ENCODE results near the gene ITIH2.
"Not testable (repeated sequence)": the region's sequence is repeated elsewhere in the genome, so short reads cannot be mapped to it uniquely, and the experiment has no call there.

Gene ITIH2, protein sequence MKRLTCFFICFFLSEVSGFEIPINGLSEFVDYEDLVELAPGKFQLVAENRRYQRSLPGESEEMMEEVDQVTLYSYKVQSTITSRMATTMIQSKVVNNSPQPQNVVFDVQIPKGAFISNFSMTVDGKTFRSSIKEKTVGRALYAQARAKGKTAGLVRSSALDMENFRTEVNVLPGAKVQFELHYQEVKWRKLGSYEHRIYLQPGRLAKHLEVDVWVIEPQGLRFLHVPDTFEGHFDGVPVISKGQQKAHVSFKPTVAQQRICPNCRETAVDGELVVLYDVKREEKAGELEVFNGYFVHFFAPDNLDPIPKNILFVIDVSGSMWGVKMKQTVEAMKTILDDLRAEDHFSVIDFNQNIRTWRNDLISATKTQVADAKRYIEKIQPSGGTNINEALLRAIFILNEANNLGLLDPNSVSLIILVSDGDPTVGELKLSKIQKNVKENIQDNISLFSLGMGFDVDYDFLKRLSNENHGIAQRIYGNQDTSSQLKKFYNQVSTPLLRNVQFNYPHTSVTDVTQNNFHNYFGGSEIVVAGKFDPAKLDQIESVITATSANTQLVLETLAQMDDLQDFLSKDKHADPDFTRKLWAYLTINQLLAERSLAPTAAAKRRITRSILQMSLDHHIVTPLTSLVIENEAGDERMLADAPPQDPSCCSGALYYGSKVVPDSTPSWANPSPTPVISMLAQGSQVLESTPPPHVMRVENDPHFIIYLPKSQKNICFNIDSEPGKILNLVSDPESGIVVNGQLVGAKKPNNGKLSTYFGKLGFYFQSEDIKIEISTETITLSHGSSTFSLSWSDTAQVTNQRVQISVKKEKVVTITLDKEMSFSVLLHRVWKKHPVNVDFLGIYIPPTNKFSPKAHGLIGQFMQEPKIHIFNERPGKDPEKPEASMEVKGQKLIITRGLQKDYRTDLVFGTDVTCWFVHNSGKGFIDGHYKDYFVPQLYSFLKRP

DNA sequence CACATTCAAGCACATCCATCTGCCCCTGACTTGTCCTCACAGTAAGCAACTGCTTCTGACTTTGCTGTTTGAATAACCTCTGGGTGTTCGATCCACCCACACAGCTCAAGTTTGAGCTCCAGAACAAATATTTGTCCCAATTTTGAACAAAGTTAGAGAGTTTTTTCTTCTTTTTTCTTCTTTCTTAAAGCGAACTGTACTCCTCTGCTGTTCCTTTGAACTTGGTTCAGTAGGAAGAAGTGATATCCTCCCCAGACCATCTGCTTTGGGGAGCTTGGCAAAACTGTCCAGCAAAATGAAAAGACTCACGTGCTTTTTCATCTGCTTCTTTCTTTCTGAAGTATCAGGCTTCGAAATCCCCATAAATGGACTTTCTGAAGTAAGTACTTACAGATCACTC lies at the start of gene ITIH2:
Gene ITIH2 (plus strand): TSS at position 177 of the 400 bp plus-strand sequence. CDS start 119 bp downstream, at position 296.
- Histone ChIP-seq H3K9me3 (ENCODE audit: control insufficient read depth in 1 of 2, low read length in 2 of 2) (no peaks in the 10 kb centered on the region), H3K9ac (ENCODE audit: low read depth in 1 of 2, low read length in 2 of 2) (no peak within 1 kb of the TSS), H3K4me1 (ENCODE audit: control insufficient read depth in 1 of 2, insufficient read depth in 2 of 2, low read length in 2 of 2) (no peaks in the 10 kb centered on the region), H3K27me3 (ENCODE audit: control insufficient read depth in 1 of 2, insufficient read depth in 2 of 2, low read length in 2 of 2) (peaks cover 0 to 6% of the 10 kb centered on the region in 2 donors), H3K36me3 (ENCODE audit: control insufficient read depth in 1 of 2, insufficient read depth in 2 of 2, low read length in 2 of 2) (no peaks in the 10 kb centered on the region), H3K4me3 (ENCODE audit: low read depth in 1 of 2, low read length in 2 of 2) (no peak within 1 kb of the TSS), H3K27ac (ENCODE audit: low read depth, low read length) (no peak within 1 kb of the TSS)

GRCh38 chr10:7657079-7657478 lies 46.0 kb upstream of the ITIH2 start:
- not testable (repeated sequence) for H3K4me3 ChIP-seq (ENCODE audit: low read depth in 1 of 2, low read length in 2 of 2); H3K9me3 ChIP-seq (ENCODE audit: control insufficient read depth in 1 of 2, low read length in 2 of 2); H3K27ac ChIP-seq (ENCODE audit: low read depth, low read length); H3K36me3 ChIP-seq (ENCODE audit: control insufficient read depth in 1 of 2, insufficient read depth in 2 of 2, low read length in 2 of 2); H3K9ac ChIP-seq (ENCODE audit: low read depth in 1 of 2, low read length in 2 of 2); H3K27me3 ChIP-seq (ENCODE audit: control insufficient read depth in 1 of 2, insufficient read depth in 2 of 2, low read length in 2 of 2); H3K4me1 ChIP-seq (ENCODE audit: control insufficient read depth in 1 of 2, insufficient read depth in 2 of 2, low read length in 2 of 2)

- Histone ChIP-seq H3K27ac (ENCODE audit: low read depth, low read length) (no peak overlapping the region), H3K9ac (ENCODE audit: low read depth in 1 of 2, low read length in 2 of 2) (no peak overlapping the region), H3K4me1 (ENCODE audit: control insufficient read depth in 1 of 2, insufficient read depth in 2 of 2, low read length in 2 of 2) (no peaks in the 10 kb centered on the region), H3K9me3 (ENCODE audit: control insufficient read depth in 1 of 2, low read length in 2 of 2) (no peaks in the 10 kb centered on the region), H3K36me3 (ENCODE audit: control insufficient read depth in 1 of 2, insufficient read depth in 2 of 2, low read length in 2 of 2) (no peaks in the 10 kb centered on the region), H3K27me3 (ENCODE audit: control insufficient read depth in 1 of 2, insufficient read depth in 2 of 2, low read length in 2 of 2) (peaks cover 0 to 3% of the 10 kb centered on the region in 2 donors), H3K4me3 (ENCODE audit: low read depth in 1 of 2, low read length in 2 of 2) (no peak overlapping the region)
These were observed 45.6 kb upstream of the ITIH2 start for GRCh38 chr10:7657552-7657951.

DNA sequence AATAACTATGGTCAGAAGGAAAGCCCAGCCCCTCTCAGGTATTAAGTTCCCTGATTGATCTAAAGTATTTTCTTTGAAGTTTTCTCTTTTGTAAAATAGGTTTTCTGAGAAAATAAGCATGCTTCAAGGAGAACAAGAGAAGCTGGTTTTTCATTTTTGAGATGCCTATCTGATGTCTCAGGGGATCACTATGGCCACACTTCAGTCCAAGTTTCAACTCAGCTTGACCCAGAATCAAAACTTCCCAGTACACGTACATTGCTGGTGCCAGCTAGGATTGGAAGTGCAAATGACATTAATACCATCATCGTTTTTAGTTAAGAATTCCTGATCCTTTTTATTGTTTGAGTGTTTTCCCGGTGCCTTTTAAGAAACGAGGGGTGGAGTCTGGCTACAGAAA lies 43.6 kb upstream of the ITIH2 start:
- H3K9me3 ChIP-seq (ENCODE audit: control insufficient read depth in 1 of 2, low read length in 2 of 2), result no peaks in the 10 kb centered on the region
- no peak overlapping the region for H3K4me3 ChIP-seq (ENCODE audit: low read depth in 1 of 2, low read length in 2 of 2)
- H3K27me3 ChIP-seq (ENCODE audit: control insufficient read depth in 1 of 2, insufficient read depth in 2 of 2, low read length in 2 of 2), result peaks cover 3 to 4% of the 10 kb centered on the region in 2 donors
- no peak overlapping the region for H3K9ac ChIP-seq (ENCODE audit: low read depth in 1 of 2, low read length in 2 of 2)
- no peaks in the 10 kb centered on the region for H3K36me3 ChIP-seq (ENCODE audit: control insufficient read depth in 1 of 2, insufficient read depth in 2 of 2, low read length in 2 of 2)
- no peaks in the 10 kb centered on the region for H3K4me1 ChIP-seq (ENCODE audit: control insufficient read depth in 1 of 2, insufficient read depth in 2 of 2, low read length in 2 of 2)
- no peak overlapping the region for H3K27ac ChIP-seq (ENCODE audit: low read depth, low read length)

DNA sequence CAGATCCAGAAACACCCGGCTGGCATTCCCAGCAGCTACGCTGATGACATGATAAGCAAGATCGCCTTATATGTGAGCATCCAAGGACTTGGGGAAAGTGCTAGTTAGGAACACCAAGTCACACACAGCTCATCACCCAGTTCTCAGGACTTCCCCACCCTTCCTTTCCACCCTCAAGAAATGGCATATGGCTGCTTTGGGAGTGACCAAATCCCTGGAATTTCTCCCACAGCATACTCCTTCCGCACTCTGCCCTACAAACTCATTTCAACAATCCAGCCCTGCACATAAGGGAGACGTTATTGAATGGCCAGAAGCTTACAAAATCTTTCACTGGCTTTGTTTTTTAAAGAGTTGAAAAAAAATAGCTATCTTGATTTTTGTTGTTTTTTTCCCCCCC lies 40.6 kb upstream of the ITIH2 start:
- Histone ChIP-seq H3K9me3 (ENCODE audit: control insufficient read depth in 1 of 2, low read length in 2 of 2) (no peaks in the 10 kb centered on the region), H3K36me3 (ENCODE audit: control insufficient read depth in 1 of 2, insufficient read depth in 2 of 2, low read length in 2 of 2) (no peaks in the 10 kb centered on the region), H3K4me1 (ENCODE audit: control insufficient read depth in 1 of 2, insufficient read depth in 2 of 2, low read length in 2 of 2) (peaks cover 0 to 3% of the 10 kb centered on the region in 2 donors), H3K4me3 (ENCODE audit: low read depth in 1 of 2, low read length in 2 of 2) (no peak overlapping the region), H3K9ac (ENCODE audit: low read depth in 1 of 2, low read length in 2 of 2) (no peak overlapping the region), H3K27ac (ENCODE audit: low read depth, low read length) (no peak overlapping the region), H3K27me3 (ENCODE audit: control insufficient read depth in 1 of 2, insufficient read depth in 2 of 2, low read length in 2 of 2) (peaks cover 19 to 21% of the 10 kb centered on the region in 2 donors)

GRCh38 chr10:7664707-7665106 lies 38.4 kb upstream of the ITIH2 start:
- Histone ChIP-seq H3K4me3 (ENCODE audit: low read depth in 1 of 2, low read length in 2 of 2) (no peak overlapping the region), H3K4me1 (ENCODE audit: control insufficient read depth in 1 of 2, insufficient read depth in 2 of 2, low read length in 2 of 2) (peaks cover 0 to 3% of the 10 kb centered on the region in 2 donors), H3K9me3 (ENCODE audit: control insufficient read depth in 1 of 2, low read length in 2 of 2) (no peaks in the 10 kb centered on the region), H3K9ac (ENCODE audit: low read depth in 1 of 2, low read length in 2 of 2) (no peak overlapping the region), H3K27ac (ENCODE audit: low read depth, low read length) (no peak overlapping the region), H3K36me3 (ENCODE audit: control insufficient read depth in 1 of 2, insufficient read depth in 2 of 2, low read length in 2 of 2) (no peaks in the 10 kb centered on the region), H3K27me3 (ENCODE audit: control insufficient read depth in 1 of 2, insufficient read depth in 2 of 2, low read length in 2 of 2) (peaks cover 26 to 34% of the 10 kb centered on the region in 2 donors)

DNA sequence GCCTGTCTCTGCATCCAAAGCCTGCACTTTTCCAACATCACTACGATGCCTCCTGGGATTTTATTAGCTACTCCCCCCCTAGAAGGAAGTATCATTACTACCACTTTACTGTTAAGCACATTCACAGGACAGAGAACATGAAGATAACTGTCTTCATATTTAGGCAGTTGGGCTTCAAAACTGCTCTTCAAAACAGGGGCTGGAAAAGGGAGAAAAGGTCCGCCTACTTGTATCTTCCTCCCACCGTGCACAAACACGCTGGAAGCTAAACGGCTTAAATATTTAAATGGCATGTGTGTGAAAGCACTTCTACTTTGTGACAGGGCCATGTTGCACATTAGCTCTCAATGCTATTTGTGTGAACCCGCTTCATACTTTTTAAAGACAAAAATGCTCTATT lies 37.3 kb upstream of the ITIH2 start:
- Histone ChIP-seq H3K9ac (ENCODE audit: low read depth in 1 of 2, low read length in 2 of 2) (peak overlapping the region; percentile 18 to 23), H3K9me3 (ENCODE audit: control insufficient read depth in 1 of 2, low read length in 2 of 2) (no peaks in the 10 kb centered on the region)

GRCh38 chr10:7666253-7667023 lies 36.7 kb upstream of the ITIH2 start, which contains the start of gene ITIH5:
Gene ITIH5, minus strand, starts transcription at chr10:7666966. Its CDS starts 74 bp downstream, at chr10:7666892.
- Histone ChIP-seq H3K9me3 (ENCODE audit: control insufficient read depth in 1 of 2, low read length in 2 of 2) (no peaks in the 10 kb centered on the region), H3K4me3 (ENCODE audit: low read depth in 1 of 2, low read length in 2 of 2) (peak within 1 kb of the TSS; percentile 53 to 60), H3K4me1 (ENCODE audit: control insufficient read depth in 1 of 2, insufficient read depth in 2 of 2, low read length in 2 of 2) (peaks cover 0 to 3% of the 10 kb centered on the region in 2 donors), H3K27ac (ENCODE audit: low read depth, low read length) (no peak within 1 kb of the TSS), H3K36me3 (ENCODE audit: control insufficient read depth in 1 of 2, insufficient read depth in 2 of 2, low read length in 2 of 2) (no peaks in the 10 kb centered on the region), H3K9ac (ENCODE audit: low read depth in 1 of 2, low read length in 2 of 2) (peak within 1 kb of the TSS; percentile 18 to 23), H3K27me3 (ENCODE audit: control insufficient read depth in 1 of 2, insufficient read depth in 2 of 2, low read length in 2 of 2) (peaks cover 26 to 34% of the 10 kb centered on the region in 2 donors)

More for the DNA sequence above, 37.3 kb upstream of the ITIH2 start:
- no peak overlapping the region for H3K27ac ChIP-seq (ENCODE audit: low read depth, low read length)
- peaks cover 26 to 34% of the 10 kb centered on the region in 2 donors for H3K27me3 ChIP-seq (ENCODE audit: control insufficient read depth in 1 of 2, insufficient read depth in 2 of 2, low read length in 2 of 2)
- peaks cover 0 to 3% of the 10 kb centered on the region in 2 donors for H3K4me1 ChIP-seq (ENCODE audit: control insufficient read depth in 1 of 2, insufficient read depth in 2 of 2, low read length in 2 of 2)
- no peaks in the 10 kb centered on the region for H3K36me3 ChIP-seq (ENCODE audit: control insufficient read depth in 1 of 2, insufficient read depth in 2 of 2, low read length in 2 of 2)
- H3K4me3 ChIP-seq (ENCODE audit: low read depth in 1 of 2, low read length in 2 of 2), result peak overlapping the region; percentile 53 to 60

DNA sequence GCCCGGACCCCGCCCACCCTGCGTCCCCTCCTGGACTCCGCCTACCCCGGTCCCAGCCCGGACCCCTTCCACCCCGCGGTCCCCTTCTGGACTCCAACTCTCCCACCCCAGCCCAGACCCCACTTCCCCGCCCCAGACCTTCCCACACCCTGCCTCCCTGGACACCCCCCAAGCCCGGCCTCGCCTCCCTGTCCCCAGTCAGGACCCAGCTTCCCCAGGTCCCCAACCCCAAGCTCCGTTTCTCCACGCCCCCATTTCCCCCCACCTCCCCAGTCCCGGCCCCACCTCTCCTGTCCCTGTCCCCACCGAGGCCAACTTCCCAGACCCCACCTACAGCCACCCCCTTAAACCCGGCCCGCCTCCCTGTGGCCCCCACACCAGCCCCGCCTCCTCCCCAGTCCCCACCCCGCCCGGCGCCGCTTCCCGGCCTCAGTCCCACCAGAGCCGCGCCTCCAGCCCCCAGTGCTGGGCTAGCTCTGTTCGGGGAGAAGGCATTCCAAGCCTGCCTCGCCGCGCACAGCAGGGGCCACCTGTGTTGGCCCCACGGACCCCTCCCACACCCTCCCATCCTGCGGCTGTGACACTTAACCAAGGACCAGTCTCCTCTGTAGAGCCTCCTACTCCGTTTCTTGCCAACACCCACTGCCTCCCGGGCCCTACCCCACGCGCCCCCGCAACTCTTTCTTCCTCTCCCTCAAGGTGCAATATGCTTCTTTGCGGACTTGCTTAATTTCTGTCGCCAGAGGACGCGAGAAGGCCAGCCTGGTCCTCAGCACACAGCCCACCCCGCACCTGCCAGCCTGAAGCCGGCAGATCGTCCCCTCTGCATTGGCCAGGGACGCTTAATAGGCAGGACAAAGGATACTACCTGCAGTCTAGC lies 35.6 kb upstream of the ITIH2 start:
- no peak overlapping the region for H3K9ac ChIP-seq (ENCODE audit: low read depth in 1 of 2, low read length in 2 of 2)
- H3K36me3 ChIP-seq (ENCODE audit: control insufficient read depth in 1 of 2, insufficient read depth in 2 of 2, low read length in 2 of 2), result no peaks in the 10 kb centered on the region
- peaks cover 0 to 3% of the 10 kb centered on the region in 2 donors for H3K4me1 ChIP-seq (ENCODE audit: control insufficient read depth in 1 of 2, insufficient read depth in 2 of 2, low read length in 2 of 2)
- H3K4me3 ChIP-seq (ENCODE audit: low read depth in 1 of 2, low read length in 2 of 2), result peak overlapping the region in 1 of 2 donors; percentile 21
- H3K27ac ChIP-seq (ENCODE audit: low read depth, low read length), result no peak overlapping the region
- no peaks in the 10 kb centered on the region for H3K9me3 ChIP-seq (ENCODE audit: control insufficient read depth in 1 of 2, low read length in 2 of 2)
- H3K27me3 ChIP-seq (ENCODE audit: control insufficient read depth in 1 of 2, insufficient read depth in 2 of 2, low read length in 2 of 2), result peaks cover 26 to 31% of the 10 kb centered on the region in 2 donors

Data from duodenal mucosa (tissue), 2 donors.